ENCODE data around the gene DAAM2.

DAAM2 gene

DNA sequence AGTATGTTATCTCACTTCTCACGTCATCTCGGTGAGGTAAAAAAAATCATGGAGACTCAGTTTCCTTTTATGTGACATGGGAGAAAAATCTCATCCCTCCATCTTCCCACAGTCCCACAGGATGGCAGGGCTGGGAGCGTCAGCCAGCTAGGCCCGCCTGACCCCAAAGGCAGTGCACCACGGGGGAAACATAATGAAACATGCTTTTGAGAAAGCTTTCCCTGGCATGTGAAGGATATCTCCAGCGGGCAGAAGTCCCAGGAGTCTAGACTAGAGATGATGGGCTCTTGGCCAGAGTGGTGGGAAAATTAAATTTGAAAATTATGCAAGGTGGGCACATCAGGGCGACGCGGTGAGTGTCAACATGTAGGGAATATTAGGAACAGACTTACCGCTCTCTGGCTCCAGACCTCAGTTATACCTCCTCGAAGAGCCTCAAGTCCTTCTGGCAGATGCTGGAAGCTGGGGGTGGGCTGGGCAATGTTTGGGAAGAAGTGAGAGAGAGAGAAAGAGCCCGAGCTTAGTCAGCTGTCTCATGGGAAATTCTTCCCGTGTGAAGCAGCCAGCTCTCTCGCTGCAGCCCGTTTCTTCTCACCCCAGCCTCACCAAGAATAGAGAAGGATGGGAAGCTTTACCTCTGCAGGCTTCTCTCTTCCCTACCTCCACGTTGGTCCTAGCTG, 89.8 kb downstream of the DAAM2 start:
- peak in 4 of 56 donors; percentile 9 to 34 (median 14) for DNase-seq

GRCh38 chr6:39882531-39882899, 90.3 kb downstream of the DAAM2 start:
- DNase-seq, result peak in 17 of 56 donors; percentile 5 to 48 (median 21)

DNA sequence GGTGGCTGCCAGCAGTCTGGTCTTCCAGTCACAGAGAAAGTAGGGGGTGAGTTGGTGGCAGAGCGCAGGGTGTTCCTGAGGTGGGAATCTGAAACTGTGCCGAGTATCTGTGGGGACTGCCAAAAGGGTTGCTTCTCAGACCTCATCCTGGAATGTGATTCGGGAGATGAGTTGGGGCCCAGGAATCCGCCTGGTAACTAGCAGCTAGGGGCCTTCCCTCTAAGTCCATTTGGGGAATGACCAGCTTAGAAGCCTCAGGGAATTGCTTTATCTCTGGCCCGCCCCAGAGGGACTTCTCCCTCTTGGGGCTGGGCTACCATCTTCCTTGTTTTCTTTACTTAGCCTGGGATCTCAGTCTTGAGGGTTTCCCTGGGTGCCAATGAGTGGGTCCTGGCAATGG, 92.5 kb downstream of the DAAM2 start:
- DNase-seq, result no peak

DNA sequence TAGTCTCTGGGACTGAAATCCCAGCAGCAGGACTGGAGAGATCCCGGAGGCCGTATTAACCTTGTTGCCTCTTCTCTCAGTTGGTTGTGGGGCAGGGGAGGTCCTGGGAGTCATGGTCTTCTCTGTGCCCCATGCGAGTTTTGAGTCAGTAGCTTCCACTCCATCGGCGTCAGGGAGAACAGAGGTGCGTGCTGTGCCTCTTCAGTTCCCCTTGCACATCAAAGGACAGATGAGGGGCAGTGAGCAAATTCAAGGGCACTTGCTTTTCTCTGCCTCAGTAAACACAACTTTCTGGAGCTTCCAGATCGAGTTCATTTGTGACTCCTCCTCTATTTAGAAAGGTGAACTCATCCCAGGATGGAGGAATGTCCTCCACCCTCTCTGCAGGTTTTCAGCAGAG, 93.5 kb downstream of the DAAM2 start:
- DNase-seq, result no peak

- no peak for DNase-seq
Measured at GRCh38 chr6:39886871-39887270, 94.7 kb downstream of the DAAM2 start.

GRCh38 chr6:39887692-39888450, 95.7 kb downstream of the DAAM2 start:
- DNase-seq, result peak in 53 of 56 donors; percentile 6 to 92 (median 71)

GRCh38 chr6:39889229-39889628, 97.1 kb downstream of the DAAM2 start:
- no peak for DNase-seq

DNA sequence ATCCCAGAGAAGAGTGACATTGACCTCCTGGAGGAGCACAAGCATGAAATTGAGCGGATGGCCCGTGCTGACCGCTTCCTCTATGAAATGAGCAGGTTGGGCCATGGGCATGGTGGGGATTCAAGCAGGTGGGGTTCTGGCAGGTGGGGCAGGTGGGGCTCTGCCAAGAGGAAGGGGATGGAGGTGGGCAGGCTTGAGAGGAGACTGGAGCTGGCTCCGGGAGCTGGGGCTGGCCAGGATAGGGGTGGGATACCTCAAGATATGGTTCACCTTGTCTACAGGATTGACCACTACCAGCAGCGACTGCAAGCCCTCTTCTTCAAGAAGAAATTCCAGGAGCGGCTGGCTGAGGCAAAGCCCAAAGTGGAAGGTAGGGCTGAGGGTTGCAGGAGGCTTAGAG, 99.2 kb downstream of the DAAM2 start:
- no peak for DNase-seq

- DNase-seq, result no peak
Measured at GRCh38 chr6:39891976-39892375, 99.8 kb downstream of the DAAM2 start.

DNA sequence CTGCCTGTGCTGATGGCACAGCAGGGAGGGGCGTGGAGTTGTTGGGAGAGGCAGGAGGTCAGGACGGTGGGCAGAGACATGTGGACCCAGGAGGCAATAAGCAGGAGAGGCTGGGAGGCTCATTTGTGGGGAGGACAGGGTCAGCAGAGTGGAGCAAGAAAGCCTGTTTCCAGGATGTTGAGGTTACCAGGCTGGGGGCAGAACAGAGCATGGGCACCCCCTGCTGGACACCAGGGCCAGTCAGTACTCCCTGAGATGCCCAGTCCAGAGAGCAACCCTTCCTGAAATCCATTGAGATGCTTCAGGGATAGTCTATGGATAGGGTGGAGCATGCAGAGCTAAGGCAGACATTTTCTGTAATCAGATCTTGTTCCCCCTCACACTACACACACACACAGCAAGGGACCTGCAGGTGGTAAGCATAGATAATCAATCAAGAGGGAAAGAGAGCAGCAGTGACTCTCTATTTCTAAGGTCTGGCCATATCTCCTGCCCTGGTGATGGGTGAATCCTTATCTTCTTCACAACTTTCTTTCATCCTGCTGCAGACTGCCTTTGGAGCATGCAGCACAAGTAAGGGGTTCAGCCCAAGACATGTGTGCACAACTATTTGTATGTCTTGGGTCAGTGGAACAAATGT, 100.4 kb downstream of the DAAM2 start:
- DNase-seq, result peak in 48 of 56 donors; percentile 3 to 80 (median 36)

DNA sequence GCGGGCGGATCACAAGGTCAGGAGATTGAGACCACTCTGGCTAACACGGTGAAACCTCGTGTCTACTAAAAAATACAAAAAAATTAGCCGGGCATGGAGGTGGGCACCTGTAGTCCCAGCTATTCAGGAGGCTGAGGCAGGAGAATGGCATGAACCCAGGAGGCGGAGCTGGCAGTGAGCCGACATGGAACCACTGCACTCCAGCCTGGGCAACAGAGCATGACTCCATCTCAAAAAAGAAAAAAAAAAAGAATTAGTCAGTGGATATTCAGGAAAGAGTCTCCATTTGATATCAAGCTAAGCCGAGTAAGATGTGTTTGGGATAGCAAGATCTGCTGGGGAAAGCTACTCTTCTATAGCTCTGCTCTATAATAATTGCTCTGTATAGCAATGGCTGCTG, 101.1 kb downstream of the DAAM2 start:
- DNase-seq, result peak in 1 of 56 donors; percentile 8

GRCh38 chr6:39896701-39897100, 104.5 kb downstream of the DAAM2 start:
- no peak for DNase-seq

- DNase-seq, result no peak
Measured at GRCh38 chr6:39897698-39898097, 105.5 kb downstream of the DAAM2 start.

GRCh38 chr6:39898625-39899024, 106.4 kb downstream of the DAAM2 start:
- DNase-seq, result no peak

DNA sequence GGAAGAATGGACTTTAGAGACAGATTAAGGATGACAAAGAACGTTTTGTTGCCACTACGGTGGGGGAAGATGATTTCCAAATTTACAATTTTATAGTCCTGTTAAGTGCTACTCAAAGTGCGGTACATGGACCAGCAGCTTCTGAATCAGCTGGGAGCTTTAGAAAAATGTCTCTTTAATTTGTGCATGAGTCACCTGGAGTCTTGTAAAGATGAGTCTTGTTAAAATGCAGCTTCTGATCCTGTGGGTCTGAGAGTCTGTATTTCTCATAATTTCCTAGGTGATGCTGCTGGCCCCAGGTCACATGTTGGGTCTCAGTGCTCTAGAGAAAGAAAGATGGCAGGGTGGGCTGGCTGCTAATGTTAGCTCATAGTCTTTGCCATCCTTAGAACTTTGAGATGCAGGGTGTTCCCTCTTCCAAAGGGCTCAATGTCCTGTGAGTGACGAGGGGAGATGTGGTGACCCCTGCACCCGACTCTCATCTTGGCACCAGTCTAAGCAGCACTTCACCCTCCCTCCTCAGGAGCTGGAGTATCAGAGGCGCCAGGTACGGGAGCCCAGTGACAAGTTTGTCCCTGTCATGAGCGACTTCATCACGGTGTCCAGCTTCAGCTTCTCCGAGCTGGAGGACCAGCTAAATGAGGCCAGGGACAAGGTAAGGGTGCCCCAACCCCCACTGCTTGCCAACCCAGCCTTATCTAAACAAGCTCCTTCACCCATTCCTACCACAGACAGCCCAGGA, 107.5 kb downstream of the DAAM2 start:
- no peak for DNase-seq

- no peak for DNase-seq
Measured at GRCh38 chr6:39901116-39901655, 109.0 kb downstream of the DAAM2 start.

DNA sequence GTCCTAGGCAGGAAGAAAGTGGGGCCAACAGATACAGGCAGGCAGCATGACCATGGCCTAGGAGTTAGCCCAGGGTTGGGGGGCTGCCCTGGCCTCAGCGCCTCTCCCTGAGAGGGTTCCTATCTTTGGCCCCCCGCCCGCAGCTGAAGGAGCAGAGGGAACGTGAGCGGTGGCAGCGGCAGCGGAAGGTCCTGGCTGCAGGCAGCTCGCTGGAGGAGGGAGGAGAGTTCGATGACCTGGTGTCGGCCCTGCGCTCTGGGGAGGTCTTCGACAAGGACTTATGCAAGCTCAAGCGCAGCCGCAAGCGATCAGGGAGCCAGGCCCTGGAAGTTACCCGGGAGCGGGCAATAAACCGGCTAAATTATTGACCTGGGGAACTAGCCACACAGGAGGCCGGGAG, 109.5 kb downstream of the DAAM2 start:
- DNase-seq, result no peak

DNA sequence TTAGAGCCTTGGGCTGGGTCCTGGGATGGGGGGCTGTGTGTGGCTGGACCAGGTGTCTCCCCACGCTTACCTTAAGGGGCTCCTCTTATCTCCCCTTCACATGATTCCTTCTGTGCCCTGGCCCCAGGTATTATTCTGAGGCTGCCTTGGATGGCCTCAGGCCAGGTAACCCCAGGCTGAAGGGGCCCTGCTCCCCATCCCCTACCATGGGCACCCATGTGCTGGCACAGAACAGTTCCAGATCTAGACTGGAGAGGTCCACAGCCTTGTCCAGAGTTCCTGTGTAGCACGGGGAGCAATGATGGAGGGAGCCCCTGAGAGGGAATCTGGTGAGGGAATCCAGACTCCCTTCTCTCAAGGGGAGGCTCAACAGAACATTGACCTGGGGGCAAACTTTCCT, 110.0 kb downstream of the DAAM2 start:
- DNase-seq, result no peak

GRCh38 chr6:39902786-39903465, 110.8 kb downstream of the DAAM2 start:
- no peak for DNase-seq

- DNase-seq, result no peak
Measured at GRCh38 chr6:39903656-39904055, 111.5 kb downstream of the DAAM2 start.

Measured in nucleus accumbens (tissue), 56 donors.